ENCODE data around the gene BCAT1. TPM values are rescaled to one million over a fixed set of nuclear protein-coding genes. Genes with fewer than 3 reads are reported as not detected.

BCAT1 gene
- total and polyA plus RNA-seq, 9 of the 15 experiments (the other 6 are each of a cell fraction or from before 2014, with no cell fraction given): 38.5 to 157 (median 66.8) TPM

DNA sequence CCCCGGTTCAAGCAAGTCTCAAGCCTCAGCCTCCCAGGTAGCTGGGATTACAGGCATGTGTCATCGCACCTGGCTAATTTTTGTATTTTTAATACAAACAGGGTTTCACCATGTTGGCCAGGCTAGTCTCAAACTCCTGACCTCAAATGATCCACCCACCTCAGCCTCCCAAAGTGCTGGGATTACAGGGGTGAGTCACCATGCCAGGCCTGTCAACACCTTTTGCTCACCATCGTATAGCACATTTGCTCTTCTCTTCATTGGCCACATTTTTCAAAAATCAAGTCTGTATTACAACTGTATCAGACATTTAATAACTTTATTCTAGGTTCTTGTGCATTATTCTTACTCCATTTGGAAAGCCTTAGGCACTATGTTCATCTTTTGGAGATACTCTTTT is 50.3 kb downstream of the BCAT1 start:
- WGBS (ENCODE audit: insufficient coverage, low coverage, missing lambda C conversion rate): 72% methylated on average over 3 of the region's 3 CpGs
- Histone ChIP-seq H3K4me2 (ENCODE audit: insufficient read depth, low read length) (no peak overlapping the region), H2AFZ (ENCODE audit: low read depth, low read length) (no peak overlapping the region), H4K20me1 (replicated peaks; ENCODE audit: control insufficient read depth, insufficient read depth, low read length) (no peaks in the 10 kb centered on the region), H3K9me1 (ENCODE audit: control insufficient read depth, insufficient read depth, low read length) (no peaks in the 10 kb centered on the region), H3K4me3 (no peak overlapping the region), H3K27ac (ENCODE audit: extremely low read depth, low read depth, low read length) (no peak overlapping the region), H3K9me3 (replicated peaks; ENCODE audit: control insufficient read depth, insufficient read depth, low read depth, low read length) (peaks cover 6% of the 10 kb centered on the region), H3K9ac (ENCODE audit: insufficient read depth in 1 of 2, low read depth in 2 of 2, low read length in 2 of 2) (no peak overlapping the region), H3K36me3 (ENCODE audit: control insufficient read depth, insufficient read depth, low read length) (peaks cover 41% of the 10 kb centered on the region; the same call in 2 of the 3 replicates), H3K27me3 (ENCODE audit: control insufficient read depth in 2 of 2, insufficient read depth in 2 of 2, low read length in 2 of 2) (no peaks in the 10 kb centered on the region), H3K4me1 (replicated peaks in 1 of 2; ENCODE audit: control insufficient read depth in 2 of 2, insufficient read depth in 2 of 2, low read length in 2 of 2) (peaks cover 0 to 3% of the 10 kb centered on the region in 2 experiments; a peak in 2 of 5 replicates), H3K79me2 (ENCODE audit: control insufficient read depth, insufficient read depth, low read length) (peaks cover 72% of the 10 kb centered on the region)
- intact Hi-C loops (cut with micrococcal nuclease) (no loop called here), in situ Hi-C loops (cut with MboI) (no loop called here)
- BruUV-seq (replicated peaks): no TSS peak
- ATAC-seq (no peak), FAIRE-seq (no peak), DNase-seq (ENCODE audit: extremely low read depth in 1 of 4, low spot score in 3 of 4) (no peak)
- ChIA-PET CTCF (ENCODE audit: low intra/inter-chr PET ratio) (no interaction called here), POLR2A (no interaction called here)
- TF ChIP-seq, protein P1, sequence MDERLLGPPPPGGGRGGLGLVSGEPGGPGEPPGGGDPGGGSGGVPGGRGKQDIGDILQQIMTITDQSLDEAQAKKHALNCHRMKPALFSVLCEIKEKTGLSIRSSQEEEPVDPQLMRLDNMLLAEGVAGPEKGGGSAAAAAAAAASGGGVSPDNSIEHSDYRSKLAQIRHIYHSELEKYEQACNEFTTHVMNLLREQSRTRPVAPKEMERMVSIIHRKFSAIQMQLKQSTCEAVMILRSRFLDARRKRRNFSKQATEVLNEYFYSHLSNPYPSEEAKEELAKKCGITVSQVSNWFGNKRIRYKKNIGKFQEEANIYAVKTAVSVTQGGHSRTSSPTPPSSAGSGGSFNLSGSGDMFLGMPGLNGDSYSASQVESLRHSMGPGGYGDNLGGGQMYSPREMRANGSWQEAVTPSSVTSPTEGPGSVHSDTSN (CRISPR knock-in tag; IDR thresholded peaks at IDR 0.05; ENCODE audit: low read depth): no peak
- TF ChIP-seq, protein P1 (tag; conservative IDR thresholded peaks at IDR 0.05; ENCODE audit: low read depth): 0 out of 2 replicates have a peak, but pooled peaks have one; percentile 26
- TF ChIP-seq POLR2AphosphoS5 (IDR thresholded peaks at IDR 0.05; ENCODE audit: control insufficient read depth, insufficient read depth, low read depth, low read length) (no peak), E2F3 (CRISPR knock-in tag; IDR thresholded peaks at IDR 0.05) (no peak), ZNF140 (CRISPR knock-in tag; IDR thresholded peaks at IDR 0.05) (no peak), HDAC6 (IDR thresholded peaks at IDR 0.05; ENCODE audit: low read depth, low read length) (no peak), MEIS2 (IDR thresholded peaks at IDR 0.05; ENCODE audit: partially characterized antibody) (peak; percentile 39), KAT2B (IDR thresholded peaks at IDR 0.05; ENCODE audit: low read depth, low read length) (no peak), JUND (IDR thresholded peaks at IDR 0.05; ENCODE audit: borderline replicate concordance, low read depth, low read length) (peak; percentile 26; the same call in 1 of the 2 replicates), JUND (tag; IDR thresholded peaks at IDR 0.05; ENCODE audit: borderline replicate concordance, low read depth, low read length) (no peak), EGR1 (conservative IDR thresholded peaks at IDR 0.05) (peak; percentile 39), WHSC1 (IDR thresholded peaks at IDR 0.05; ENCODE audit: low read length) (no peak), HMGN3 (IDR thresholded peaks at IDR 0.05; ENCODE audit: borderline replicate concordance, extremely low read depth, insufficient read length, low read depth, low read length) (no peak)
- TF ChIP-seq, protein P2, sequence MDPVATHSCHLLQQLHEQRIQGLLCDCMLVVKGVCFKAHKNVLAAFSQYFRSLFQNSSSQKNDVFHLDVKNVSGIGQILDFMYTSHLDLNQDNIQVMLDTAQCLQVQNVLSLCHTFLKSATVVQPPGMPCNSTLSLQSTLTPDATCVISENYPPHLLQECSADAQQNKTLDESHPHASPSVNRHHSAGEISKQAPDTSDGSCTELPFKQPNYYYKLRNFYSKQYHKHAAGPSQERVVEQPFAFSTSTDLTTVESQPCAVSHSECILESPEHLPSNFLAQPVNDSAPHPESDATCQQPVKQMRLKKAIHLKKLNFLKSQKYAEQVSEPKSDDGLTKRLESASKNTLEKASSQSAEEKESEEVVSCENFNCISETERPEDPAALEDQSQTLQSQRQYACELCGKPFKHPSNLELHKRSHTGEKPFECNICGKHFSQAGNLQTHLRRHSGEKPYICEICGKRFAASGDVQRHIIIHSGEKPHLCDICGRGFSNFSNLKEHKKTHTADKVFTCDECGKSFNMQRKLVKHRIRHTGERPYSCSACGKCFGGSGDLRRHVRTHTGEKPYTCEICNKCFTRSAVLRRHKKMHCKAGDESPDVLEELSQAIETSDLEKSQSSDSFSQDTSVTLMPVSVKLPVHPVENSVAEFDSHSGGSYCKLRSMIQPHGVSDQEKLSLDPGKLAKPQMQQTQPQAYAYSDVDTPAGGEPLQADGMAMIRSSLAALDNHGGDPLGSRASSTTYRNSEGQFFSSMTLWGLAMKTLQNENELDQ (CRISPR knock-in tag; IDR thresholded peaks at IDR 0.05; ENCODE audit: borderline replicate concordance): no peak
- TF ChIP-seq, protein P3, sequence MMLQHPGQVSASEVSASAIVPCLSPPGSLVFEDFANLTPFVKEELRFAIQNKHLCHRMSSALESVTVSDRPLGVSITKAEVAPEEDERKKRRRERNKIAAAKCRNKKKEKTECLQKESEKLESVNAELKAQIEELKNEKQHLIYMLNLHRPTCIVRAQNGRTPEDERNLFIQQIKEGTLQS (IDR thresholded peaks at IDR 0.05): peak; percentile 58
- TF ChIP-seq, protein P3 (CRISPR knock-in tag; conservative IDR thresholded peaks at IDR 0.05): no peak
